ENCODE results near the gene PHKB. TPM values are rescaled to one million over a fixed set of nuclear protein-coding genes. Genes with fewer than 3 reads are reported as not detected.

Gene PHKB
- total RNA-seq, 1 experiment from 2014 or later = 81.3 TPM

GRCh38 chr16:47644661-47645060, 183.5 kb downstream of the PHKB start:
- no TSS peak for BruUV-seq (replicated peaks)
- no peaks in the 10 kb centered on the region; the same call in 1 of the 2 replicates for H4K20me1 ChIP-seq (ENCODE audit: insufficient read depth)
- H3F3A ChIP-seq (ENCODE audit: insufficient read depth, low read depth) = no peaks in the 10 kb centered on the region
- H3K27me3 ChIP-seq (ENCODE audit: insufficient read depth, low read depth) = no peaks in the 10 kb centered on the region
- no peaks in the 10 kb centered on the region for H3K79me2 ChIP-seq (ENCODE audit: low read depth)
- no peaks in the 10 kb centered on the region for H3K36me3 ChIP-seq (ENCODE audit: low read depth)
- ChIA-PET POLR2A (ENCODE audit: unreplicated experiment) (no interaction called here), CTCF (no interaction called here)
- DNase-seq = no peak
- H2AFZ ChIP-seq = no peak overlapping the region
- no peaks in the 10 kb centered on the region for H3K4me1 ChIP-seq (replicated peaks; ENCODE audit: insufficient read depth)
- no peaks in the 10 kb centered on the region for H3K9me3 ChIP-seq (ENCODE audit: insufficient read depth, low read depth)
- H3K9me2 ChIP-seq (ENCODE audit: insufficient read depth) = no peaks in the 10 kb centered on the region
- H3K4me2 ChIP-seq = no peak overlapping the region
- intact Hi-C loops (cut with micrococcal nuclease; ENCODE audit: unreplicated experiment) = no loop called here
- TF ChIP-seq EZH2 (IDR thresholded peaks at IDR 0.05; ENCODE audit: low read depth) (no peak), CTCF (conservative IDR thresholded peaks at IDR 0.05) (no peak)
- H3K27ac ChIP-seq = no peak overlapping the region
- H3K4me3 ChIP-seq = no peak overlapping the region

GRCh38 chr16:47646914-47647313, 185.8 kb downstream of the PHKB start:
- Histone ChIP-seq H3K27ac (no peak overlapping the region), H3F3A (ENCODE audit: insufficient read depth, low read depth) (no peaks in the 10 kb centered on the region), H3K9me3 (ENCODE audit: insufficient read depth, low read depth) (no peaks in the 10 kb centered on the region), H3K9me2 (ENCODE audit: insufficient read depth) (no peaks in the 10 kb centered on the region), H3K79me2 (ENCODE audit: low read depth) (no peaks in the 10 kb centered on the region), H2AFZ (no peak overlapping the region), H3K4me1 (replicated peaks; ENCODE audit: insufficient read depth) (no peaks in the 10 kb centered on the region), H3K4me3 (no peak overlapping the region), H3K27me3 (ENCODE audit: insufficient read depth, low read depth) (no peaks in the 10 kb centered on the region), H3K36me3 (ENCODE audit: low read depth) (no peaks in the 10 kb centered on the region), H4K20me1 (ENCODE audit: insufficient read depth) (no peaks in the 10 kb centered on the region; the same call in 1 of the 2 replicates), H3K4me2 (no peak overlapping the region)
- no peak for DNase-seq
- TF ChIP-seq EZH2 (IDR thresholded peaks at IDR 0.05; ENCODE audit: low read depth) = no peak
- no peak for TF ChIP-seq CTCF (conservative IDR thresholded peaks at IDR 0.05)
- intact Hi-C loops (cut with micrococcal nuclease; ENCODE audit: unreplicated experiment) = no loop called here
- POLR2A ChIA-PET (ENCODE audit: unreplicated experiment) = no interaction called here
- no TSS peak for BruUV-seq (replicated peaks)
- CTCF ChIA-PET = interaction anchor here (0.6 kb wide), 1 partner anchor 329 kb away, joined by 3 read pairs; no protein-coding TSS in a partner anchor

GRCh38 chr16:47657032-47657431, 195.9 kb downstream of the PHKB start:
- Histone ChIP-seq H3K4me2 (no peak overlapping the region), H3K9me2 (ENCODE audit: insufficient read depth) (no peaks in the 10 kb centered on the region), H2AFZ (no peak overlapping the region), H3K9me3 (ENCODE audit: insufficient read depth, low read depth) (no peaks in the 10 kb centered on the region), H3F3A (ENCODE audit: insufficient read depth, low read depth) (no peaks in the 10 kb centered on the region), H3K27ac (no peak overlapping the region), H3K79me2 (ENCODE audit: low read depth) (no peaks in the 10 kb centered on the region), H3K4me3 (no peak overlapping the region), H4K20me1 (ENCODE audit: insufficient read depth) (no peaks in the 10 kb centered on the region), H3K36me3 (ENCODE audit: low read depth) (peaks cover 15% of the 10 kb centered on the region; the same call in 1 of the 2 replicates), H3K27me3 (ENCODE audit: insufficient read depth, low read depth) (no peaks in the 10 kb centered on the region), H3K4me1 (replicated peaks; ENCODE audit: insufficient read depth) (no peaks in the 10 kb centered on the region)
- BruUV-seq (replicated peaks) = no TSS peak
- ChIA-PET POLR2A (ENCODE audit: unreplicated experiment) (no interaction called here), CTCF (no interaction called here)
- intact Hi-C loops (cut with micrococcal nuclease; ENCODE audit: unreplicated experiment) = no loop called here
- no peak for DNase-seq
- TF ChIP-seq EZH2 (IDR thresholded peaks at IDR 0.05; ENCODE audit: low read depth) (no peak), CTCF (conservative IDR thresholded peaks at IDR 0.05) (no peak)

All from PC-9 (cell line).